Loucy (cell line): ENCODE results near the gene OR2D2.

Experiments
- H2AFZ ChIP-seq: fragments of 200-600 bp; sonication (generic); 2 replicates; pipeline ENCODE4 v1.6.0; 2016; ENCODE audit warnings: antibody characterized with exemption, mild to moderate bottlenecking, low read length, moderate library complexity
- H3F3A ChIP-seq: fragments of 200-600 bp; 2 replicates; pipeline ENCODE4 v1.6.0; 2016; ENCODE audit warnings: antibody characterized with exemption, low read depth, mild to moderate bottlenecking
- H3K27me3 ChIP-seq: fragments of 200-600 bp; sonication (generic); 2 replicates; pipeline ENCODE4 v1.6.1; 2014; ENCODE audit warnings: low read length, mild to moderate bottlenecking; ENCODE audit not compliant: insufficient read depth, poor library complexity, severe bottlenecking
- H3K36me3 ChIP-seq: fragments of 200-600 bp; sonication (generic); 2 replicates; pipeline ENCODE4 v1.6.1; 2016; ENCODE audit warnings: low read length; ENCODE audit not compliant: insufficient read depth
- H3K4me1 ChIP-seq: fragments of 200-600 bp; sonication (generic); 2 replicates; pipeline ENCODE4 v1.5.1; 2014; ENCODE audit warnings: low read length, mild to moderate bottlenecking; ENCODE audit not compliant: insufficient read depth, poor library complexity, severe bottlenecking
- H3K4me2 ChIP-seq: fragments of 200-600 bp; sonication (generic); 2 replicates; pipeline ENCODE4 v1.6.0; 2014; ENCODE audit warnings: antibody characterized with exemption, low read length, low read depth, mild to moderate bottlenecking; ENCODE audit not compliant: poor library complexity, severe bottlenecking
- H3K4me3 ChIP-seq: fragments of 200-600 bp; sonication (generic); 2 replicates; pipeline ENCODE4 v1.5.1; 2014; ENCODE audit warnings: low read length, mild to moderate bottlenecking, mixed read lengths; ENCODE audit not compliant: poor library complexity, severe bottlenecking
- H3K79me2 ChIP-seq: fragments of 200-600 bp; sonication (generic); 2 replicates; pipeline ENCODE4 v1.6.1; 2014; ENCODE audit warnings: low read length; ENCODE audit not compliant: insufficient read depth
- H3K9ac ChIP-seq: fragments of 200-600 bp; sonication (generic); 2 replicates; pipeline ENCODE4 v1.6.0; 2014; ENCODE audit warnings: mild to moderate bottlenecking, low read depth, low read length, moderate library complexity; ENCODE audit not compliant: poor library complexity, severe bottlenecking
- H3K9me2 ChIP-seq: fragments of 200-600 bp; sonication (generic); replicated peaks from 2 replicates; pipeline ENCODE4 v1.6.1; 2016; ENCODE audit warnings: low read depth, low read length, mixed read lengths
- H3K9me3 ChIP-seq: fragments of 200-600 bp; sonication (generic); 2 replicates; pipeline ENCODE4 v1.6.1; 2014; ENCODE audit warnings: mild to moderate bottlenecking, antibody characterized with exemption, low read length, low read depth; ENCODE audit not compliant: insufficient read depth
- H4K20me1 ChIP-seq: fragments of 200-600 bp; sonication (generic); 2 replicates; pipeline ENCODE4 v1.6.0; 2014; ENCODE audit warnings: antibody characterized with exemption, low read length, mild to moderate bottlenecking; ENCODE audit not compliant: insufficient read depth, poor library complexity, severe bottlenecking
- EZH2phosphoT487 ChIP-seq: fragments of 200-600 bp; IDR thresholded peaks from 2 replicates; pipeline ENCODE4 v1.6.1; 2018; ENCODE audit warnings: antibody characterized with exemption, mild to moderate bottlenecking, moderate library complexity, borderline replicate concordance
- TF ChIP-seq, protein P1 (sequence below): fragments of 200-600 bp; sonication (generic); conservative IDR thresholded peaks from 2 replicates; pipeline ENCODE4 v1.5.1; 2014; ENCODE audit warnings: mild to moderate bottlenecking, antibody characterized with exemption, low read length

Gene OR2D2

GRCh38 chr11:6876325-6876724 lies 16.0 kb downstream of the OR2D2 start, which contains the start of gene OR10A4:
OR10A4 (plus strand) TSS chr11:6876625; CDS start chr11:6876648, 23 bp downstream.
- Histone ChIP-seq H4K20me1 (no peaks in the 10 kb centered on the region), H3K4me3 (no peak within 1 kb of the TSS), H3F3A (no peaks in the 10 kb centered on the region)

GRCh38 chr11:6875761-6876160 lies 16.5 kb downstream of the OR2D2 start:
- no peak overlapping the region for H3K4me2 ChIP-seq
- H3K27me3 ChIP-seq = no peaks in the 10 kb centered on the region
- no peaks in the 10 kb centered on the region for H3K36me3 ChIP-seq
- H3F3A ChIP-seq = no peaks in the 10 kb centered on the region
- H3K9me2 ChIP-seq = no peaks in the 10 kb centered on the region
- no peak for TF ChIP-seq EZH2phosphoT487
- TF ChIP-seq, protein P1, sequence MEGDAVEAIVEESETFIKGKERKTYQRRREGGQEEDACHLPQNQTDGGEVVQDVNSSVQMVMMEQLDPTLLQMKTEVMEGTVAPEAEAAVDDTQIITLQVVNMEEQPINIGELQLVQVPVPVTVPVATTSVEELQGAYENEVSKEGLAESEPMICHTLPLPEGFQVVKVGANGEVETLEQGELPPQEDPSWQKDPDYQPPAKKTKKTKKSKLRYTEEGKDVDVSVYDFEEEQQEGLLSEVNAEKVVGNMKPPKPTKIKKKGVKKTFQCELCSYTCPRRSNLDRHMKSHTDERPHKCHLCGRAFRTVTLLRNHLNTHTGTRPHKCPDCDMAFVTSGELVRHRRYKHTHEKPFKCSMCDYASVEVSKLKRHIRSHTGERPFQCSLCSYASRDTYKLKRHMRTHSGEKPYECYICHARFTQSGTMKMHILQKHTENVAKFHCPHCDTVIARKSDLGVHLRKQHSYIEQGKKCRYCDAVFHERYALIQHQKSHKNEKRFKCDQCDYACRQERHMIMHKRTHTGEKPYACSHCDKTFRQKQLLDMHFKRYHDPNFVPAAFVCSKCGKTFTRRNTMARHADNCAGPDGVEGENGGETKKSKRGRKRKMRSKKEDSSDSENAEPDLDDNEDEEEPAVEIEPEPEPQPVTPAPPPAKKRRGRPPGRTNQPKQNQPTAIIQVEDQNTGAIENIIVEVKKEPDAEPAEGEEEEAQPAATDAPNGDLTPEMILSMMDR = no peak
- no peak overlapping the region for H3K4me3 ChIP-seq
- no peak overlapping the region for H3K9ac ChIP-seq
- no peaks in the 10 kb centered on the region for H3K4me1 ChIP-seq
- no peaks in the 10 kb centered on the region for H3K9me3 ChIP-seq
- no peaks in the 10 kb centered on the region for H4K20me1 ChIP-seq
- no peak overlapping the region for H2AFZ ChIP-seq
- H3K79me2 ChIP-seq = no peaks in the 10 kb centered on the region

More at GRCh38 chr11:6876325-6876724, 16.0 kb downstream of the OR2D2 start, which contains the start of gene OR10A4:
- H3K79me2 ChIP-seq = no peaks in the 10 kb centered on the region
- no peaks in the 10 kb centered on the region for H3K9me2 ChIP-seq
- TF ChIP-seq, protein P1 = no peak
- TF ChIP-seq EZH2phosphoT487 = no peak
- H3K4me1 ChIP-seq = no peaks in the 10 kb centered on the region
- H3K9me3 ChIP-seq = no peaks in the 10 kb centered on the region
- no peaks in the 10 kb centered on the region for H3K36me3 ChIP-seq
- H3K9ac ChIP-seq = no peak within 1 kb of the TSS
- H3K27me3 ChIP-seq = no peaks in the 10 kb centered on the region
- H3K4me2 ChIP-seq = no peak within 1 kb of the TSS
- no peak within 1 kb of the TSS for H2AFZ ChIP-seq

DNA sequence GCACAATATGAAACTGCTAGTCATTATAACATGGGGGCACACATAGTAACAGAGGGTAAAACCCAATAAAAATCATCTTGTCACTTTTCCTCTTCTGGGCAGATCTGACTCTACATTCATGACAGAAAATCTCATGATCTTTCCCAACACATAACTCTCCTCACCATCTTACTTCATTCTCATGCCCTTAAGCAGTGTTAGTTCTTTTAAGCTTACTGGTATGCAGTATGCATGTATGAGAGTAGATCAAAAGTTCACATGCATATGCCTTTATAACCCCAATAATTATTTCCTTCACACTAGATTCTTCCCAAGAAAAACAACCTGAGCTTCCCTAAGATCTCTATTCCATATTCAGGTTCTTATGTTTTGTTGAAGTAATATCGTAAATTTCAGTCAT lies 21.0 kb downstream of the OR2D2 start:
- H3K4me3 ChIP-seq = no peak overlapping the region
- H3K9me3 ChIP-seq = no peaks in the 10 kb centered on the region
- H2AFZ ChIP-seq = no peak overlapping the region
- H4K20me1 ChIP-seq = no peaks in the 10 kb centered on the region
- no peaks in the 10 kb centered on the region for H3K36me3 ChIP-seq
- no peaks in the 10 kb centered on the region for H3F3A ChIP-seq
- no peaks in the 10 kb centered on the region for H3K27me3 ChIP-seq
- no peaks in the 10 kb centered on the region for H3K4me1 ChIP-seq
- H3K79me2 ChIP-seq = no peaks in the 10 kb centered on the region
- no peak for TF ChIP-seq EZH2phosphoT487
- TF ChIP-seq, protein P1 = no peak
- no peak overlapping the region for H3K9ac ChIP-seq
- no peak overlapping the region for H3K4me2 ChIP-seq
- no peaks in the 10 kb centered on the region for H3K9me2 ChIP-seq
